GM19240 (cell line): ENCODE data around the gene POFUT2.

Source experiments
- DNase-seq: peaks from one replicate; pipeline ENCODE4 v3.0.0; 2011; ENCODE audit warnings: low spot score; ENCODE audit not compliant: insufficient read length

Gene POFUT2

GRCh38 chr21:45299026-45299863, 11.6 kb upstream of the POFUT2 start:
- DNase-seq: no peak

GRCh38 chr21:45297869-45298268, 10.2 kb upstream of the POFUT2 start:
- no peak for DNase-seq

GRCh38 chr21:45297329-45297728, 9.6 kb upstream of the POFUT2 start:
- DNase-seq: no peak

- DNase-seq: no peak
These were observed 8.9 kb upstream of the POFUT2 start for GRCh38 chr21:45296638-45297037.

GRCh38 chr21:45295576-45296365, 8.1 kb upstream of the POFUT2 start:
- DNase-seq: no peak

GRCh38 chr21:45294509-45295291, 7.0 kb upstream of the POFUT2 start:
- no peak for DNase-seq

- DNase-seq: no peak
These were observed 6.2 kb upstream of the POFUT2 start for GRCh38 chr21:45293726-45294401.

- DNase-seq: no peak
These were observed 5.6 kb upstream of the POFUT2 start for GRCh38 chr21:45293220-45293725.

- peak; percentile 80 for DNase-seq
These were observed 4.9 kb upstream of the POFUT2 start for GRCh38 chr21:45292399-45293219.

- no peak for DNase-seq
These were observed 4.1 kb upstream of the POFUT2 start for GRCh38 chr21:45291613-45292398.

- DNase-seq: no peak
These were observed 3.4 kb upstream of the POFUT2 start for GRCh38 chr21:45290948-45291612.

GRCh38 chr21:45289655-45290515, 2.2 kb upstream of the POFUT2 start:
- no peak for DNase-seq

- DNase-seq: no peak
These were observed 1.4 kb upstream of the POFUT2 start for GRCh38 chr21:45289134-45289533.

GRCh38 chr21:45288441-45288841, 746 bp upstream of the POFUT2 start:
- DNase-seq: no peak

- no peak for DNase-seq
These were observed 841 bp downstream of the POFUT2 start for GRCh38 chr21:45286671-45287437.

- DNase-seq: no peak
These were observed 2.3 kb downstream of the POFUT2 start for GRCh38 chr21:45285266-45285931.

- no peak for DNase-seq
These were observed 3.3 kb downstream of the POFUT2 start for GRCh38 chr21:45284456-45284741.
